GM18508 (cell line): ENCODE data around the gene ACOX1.
A peak's percentile ranks its signal among the peaks of the same experiment; 100 is the strongest.

Experiments
- ATAC-seq: cut with Tn5 transposase; IDR thresholded peaks from one replicate; pipeline ENCODE4 v1.9.1; 2021; ENCODE audit warnings: moderate number of reproducible peaks; ENCODE audit not compliant: insufficient read depth, unreplicated experiment

ACOX1 gene

DNA sequence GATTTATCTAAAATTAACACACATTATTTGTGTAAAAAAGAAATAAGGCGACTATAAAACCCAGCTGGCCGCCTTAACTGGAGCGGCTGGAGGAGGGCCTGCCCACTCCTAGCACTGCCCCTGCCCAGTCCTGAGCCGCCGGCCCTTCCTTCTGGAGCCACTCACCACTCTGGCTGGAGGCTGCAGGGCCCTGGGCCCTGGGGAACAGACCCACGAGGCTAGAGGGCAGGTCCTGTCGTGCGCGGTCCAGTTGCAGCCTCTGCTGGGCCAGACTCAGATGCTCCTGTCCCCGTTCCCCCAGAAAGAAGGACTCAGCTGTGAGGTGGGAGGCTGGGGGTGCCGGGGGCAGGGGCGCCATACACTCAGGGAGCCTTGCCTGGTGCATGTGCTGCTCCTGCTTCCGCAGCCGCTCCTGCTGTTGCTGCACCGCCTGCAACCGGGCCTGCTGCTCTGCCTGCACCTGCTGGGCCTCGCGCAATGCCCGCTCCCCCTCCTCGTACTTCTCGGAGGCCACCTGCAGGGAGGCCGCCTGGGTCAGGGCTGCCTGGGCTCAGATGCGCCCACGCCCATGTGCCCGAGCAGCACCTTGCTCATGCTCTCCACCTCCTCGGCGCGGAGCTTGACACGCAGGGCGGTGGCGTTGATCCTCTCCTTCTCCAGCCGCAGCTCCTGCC, 65.3 kb downstream of the ACOX1 start:
- no peak for ATAC-seq

- no peak for ATAC-seq
Measured at GRCh38 chr17:75910699-75911098, 68.3 kb downstream of the ACOX1 start.

DNA sequence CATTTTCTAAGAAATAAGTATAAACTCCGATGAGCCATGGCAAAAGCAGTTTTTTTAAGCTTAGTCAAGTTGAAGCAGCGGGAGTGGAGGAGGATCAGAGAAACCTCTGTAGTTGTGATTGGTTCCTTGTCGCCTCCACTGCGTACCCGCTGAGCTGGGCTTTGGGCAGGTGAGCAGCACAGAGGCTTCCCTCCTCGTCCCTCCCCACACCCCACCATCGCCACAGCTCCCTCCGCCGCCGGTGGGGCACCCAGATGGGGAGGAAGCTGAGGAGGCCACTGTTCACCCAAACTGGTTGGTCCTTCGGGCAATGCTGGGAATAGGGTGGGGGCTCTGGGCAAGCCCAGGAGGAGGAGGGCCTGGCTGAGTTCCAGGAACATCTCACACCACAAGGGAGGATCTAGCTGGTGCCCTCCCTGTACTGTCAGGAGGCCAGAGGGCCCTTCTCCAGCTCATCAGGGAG, 69.1 kb downstream of the ACOX1 start:
- ATAC-seq: no peak

GRCh38 chr17:75909051-75909811, 69.7 kb downstream of the ACOX1 start:
- no peak for ATAC-seq

GRCh38 chr17:75908201-75908600, 70.8 kb downstream of the ACOX1 start:
- ATAC-seq: no peak

GRCh38 chr17:75906143-75906884, 72.7 kb downstream of the ACOX1 start:
- no peak for ATAC-seq

- ATAC-seq: peak; percentile 68
Measured at GRCh38 chr17:75904749-75905521, 74.0 kb downstream of the ACOX1 start, which contains the start of gene MRPL38. MRPL38 (minus strand) TSS chr17:75904884; CDS start chr17:75904875, 9 bp downstream.

DNA sequence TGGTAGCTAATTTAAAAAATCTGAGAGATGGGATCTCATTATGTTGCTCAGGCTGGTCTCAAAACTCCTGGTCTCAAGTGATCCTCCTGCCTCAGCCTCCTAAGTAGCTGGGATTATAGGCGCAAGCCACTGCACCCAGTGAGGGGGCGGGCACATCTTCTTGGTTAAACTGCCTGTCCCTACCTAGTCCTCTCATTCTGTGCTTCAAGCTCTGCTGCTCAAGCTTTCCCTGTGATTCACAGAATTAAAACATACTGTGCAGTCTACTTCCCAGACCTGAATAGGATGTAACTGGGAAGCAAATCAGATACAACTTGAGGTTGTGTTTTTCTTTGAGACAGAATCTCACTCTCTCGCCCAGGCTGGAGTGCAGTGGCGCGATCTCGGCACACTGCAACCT, 76.6 kb downstream of the ACOX1 start:
- no peak for ATAC-seq

DNA sequence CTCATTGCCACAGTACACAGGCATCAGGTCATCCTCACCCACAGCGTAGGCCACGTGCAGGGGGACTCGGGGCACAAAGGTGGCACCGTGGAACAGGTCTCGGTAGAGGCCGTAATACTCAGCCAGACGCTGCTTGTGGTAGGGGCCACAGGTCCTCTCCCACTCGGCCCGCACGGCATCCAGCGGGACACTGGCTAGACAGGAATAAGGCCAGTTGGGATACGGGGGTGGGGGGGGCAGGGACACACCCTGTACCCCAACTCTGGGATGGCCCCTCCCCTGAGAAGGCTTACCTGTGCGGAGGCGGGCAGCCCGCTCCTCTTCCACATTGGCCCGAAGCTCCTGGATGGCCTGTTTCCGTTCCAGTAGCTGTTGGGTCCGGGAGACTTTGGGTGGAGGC, 77.2 kb downstream of the ACOX1 start:
- no peak for ATAC-seq

DNA sequence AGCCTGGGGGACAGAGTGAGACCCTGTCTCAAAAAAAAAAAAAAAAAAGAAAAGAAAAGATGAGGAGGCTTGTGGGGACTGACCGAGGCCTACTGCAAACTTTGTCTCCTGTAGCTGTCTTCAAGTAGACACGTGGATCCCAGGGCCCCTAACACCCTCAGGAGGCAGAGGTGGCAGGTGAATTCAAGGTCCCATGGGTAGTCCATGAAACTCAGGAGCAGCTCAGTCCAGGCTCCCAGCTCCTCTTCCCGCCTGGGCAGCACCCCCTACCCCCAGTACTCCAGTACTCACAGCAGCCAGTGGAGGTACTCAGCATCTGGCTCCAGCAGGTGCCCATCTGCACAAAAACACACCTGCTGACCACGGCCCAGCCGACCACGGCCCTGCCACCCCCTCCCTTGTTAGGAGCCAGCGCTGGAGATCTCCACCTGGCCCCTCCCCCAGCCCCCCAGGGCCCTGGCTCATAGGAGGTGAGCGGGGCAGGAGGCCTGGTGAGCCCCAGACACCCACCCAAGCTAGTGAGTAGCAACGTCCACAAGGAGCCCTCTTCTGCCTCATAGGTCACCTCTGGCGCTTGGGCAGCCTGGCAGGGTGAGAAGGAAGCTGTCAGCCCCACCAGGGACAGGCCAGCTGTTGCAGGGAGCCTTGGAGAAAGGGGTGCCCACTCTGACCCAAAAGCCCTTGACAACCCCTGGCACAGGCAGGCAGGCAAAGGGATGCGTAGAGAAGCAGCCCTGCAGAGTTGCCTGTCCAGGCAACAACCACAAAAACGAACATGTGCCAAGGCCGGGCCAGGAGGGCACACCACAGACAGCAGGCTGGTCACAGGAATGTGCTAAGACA, 78.1 kb downstream of the ACOX1 start:
- ATAC-seq: no peak

GRCh38 chr17:75899767-75900468, 79.0 kb downstream of the ACOX1 start:
- ATAC-seq: no peak

DNA sequence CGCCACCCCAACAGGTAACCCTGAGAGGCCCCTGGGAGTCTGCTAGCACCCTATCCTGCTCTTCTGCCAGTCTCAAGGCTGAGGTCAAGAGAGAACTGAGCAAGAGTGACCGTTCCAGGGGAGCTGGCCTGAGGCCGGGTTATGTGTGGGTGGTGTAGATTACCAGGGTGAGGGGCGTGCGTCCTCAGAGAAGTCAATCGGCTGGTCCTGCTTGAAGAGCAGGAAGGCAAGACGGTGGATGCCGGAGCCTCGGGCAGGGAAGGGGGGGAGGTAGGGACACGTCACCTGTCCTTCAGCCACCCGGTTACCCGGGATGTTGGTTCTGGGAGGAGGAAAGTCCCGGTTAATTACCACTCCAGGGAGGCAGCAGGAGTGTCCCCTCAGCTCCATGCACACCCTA, 79.6 kb downstream of the ACOX1 start:
- no peak for ATAC-seq

DNA sequence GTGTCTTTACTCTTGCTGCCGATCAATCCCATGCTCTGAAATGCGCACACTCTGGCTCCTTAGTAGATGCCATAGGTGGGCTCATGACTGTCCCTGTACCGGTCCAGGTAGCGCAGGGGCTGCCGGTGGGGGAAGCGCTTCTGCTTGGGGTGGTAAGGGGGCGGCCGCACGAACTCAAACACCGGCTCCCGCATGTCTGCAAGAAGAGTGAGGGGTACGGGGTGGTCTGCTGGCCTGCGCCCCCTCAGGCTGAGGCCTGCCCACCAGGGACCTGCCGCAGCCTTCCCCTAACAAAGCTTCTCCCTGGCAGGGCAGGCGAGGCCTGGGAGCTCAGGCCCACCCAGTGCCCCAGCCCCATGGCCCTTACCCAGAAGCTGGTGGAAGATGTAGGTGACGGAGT, 80.2 kb downstream of the ACOX1 start:
- no peak for ATAC-seq

GRCh38 chr17:75898065-75898464, 80.9 kb downstream of the ACOX1 start:
- no peak for ATAC-seq

- ATAC-seq: no peak
Measured at GRCh38 chr17:75897160-75898019, 81.6 kb downstream of the ACOX1 start.

GRCh38 chr17:75896415-75897159, 82.4 kb downstream of the ACOX1 start, which contains the start of gene TRIM65:
TRIM65 (minus strand) TSS chr17:75896951; CDS start chr17:75896937, 14 bp downstream.
- ATAC-seq: no peak
